Smooth muscle cell (in vitro differentiated cells): Measurements from ENCODE around the gene SEC61A1. TPM values are rescaled to one million over a fixed set of nuclear protein-coding genes. Genes with fewer than 3 reads are reported as not detected.

Experiments
- DNase-seq: peaks from one replicate; lab custom pipeline; 2025; ENCODE audit not compliant: unreplicated experiment; lab: John Stamatoyannopoulos, UW
- H2AFZ ChIP-seq: fragments of 200-600 bp; sonication (generic); 2 replicates; pipeline ENCODE4 v1.6.0; 2016; ENCODE audit warnings: antibody characterized with exemption, low read depth, mild to moderate bottlenecking
- H3F3A ChIP-seq: fragments of 200-600 bp; sonication (generic); 2 replicates; pipeline ENCODE4 v1.6.0; 2017; ENCODE audit warnings: antibody characterized with exemption, low read depth
- H3K27ac ChIP-seq: fragments of 200-600 bp; sonication (generic); 2 replicates; pipeline ENCODE4 v1.5.1; 2016; ENCODE audit warnings: low read depth, mild to moderate bottlenecking
- H3K27me3 ChIP-seq: fragments of 200-600 bp; sonication (generic); 2 replicates; pipeline ENCODE4 v1.6.1; 2016; ENCODE audit warnings: low read depth, mild to moderate bottlenecking
- H3K36me3 ChIP-seq: fragments of 200-600 bp; sonication (generic); 2 replicates; pipeline ENCODE4 v1.5.1; 2016; ENCODE audit warnings: low read depth
- H3K4me1 ChIP-seq: fragments of 200-600 bp; sonication (generic); 2 replicates; pipeline ENCODE4 v1.5.1; 2016; ENCODE audit warnings: low read depth
- H3K4me2 ChIP-seq: fragments of 200-600 bp; sonication (generic); 2 replicates; pipeline ENCODE4 v1.6.0; 2016; ENCODE audit warnings: mild to moderate bottlenecking
- H3K4me3 ChIP-seq: fragments of 200-600 bp; sonication (generic); 2 replicates; pipeline ENCODE4 v1.5.1; 2016; ENCODE audit warnings: mild to moderate bottlenecking
- H3K79me2 ChIP-seq: fragments of 200-600 bp; sonication (generic); 2 replicates; pipeline ENCODE4 v1.6.0; 2016; ENCODE audit warnings: low read depth, mild to moderate bottlenecking
- H3K9ac ChIP-seq: fragments of 200-600 bp; sonication (generic); 2 replicates; pipeline ENCODE4 v1.6.0; 2016; ENCODE audit warnings: low read depth
- H3K9me3 ChIP-seq: fragments of 200-600 bp; sonication (generic); replicated peaks from 2 replicates; pipeline ENCODE4 v1.5.1; 2016; ENCODE audit warnings: low read depth
- H4K20me1 ChIP-seq: fragments of 200-600 bp; sonication (generic); 2 replicates; pipeline ENCODE4 v1.6.0; 2016; ENCODE audit warnings: low read depth
- WGBS: methylation state at CpG from one replicate; pipeline ENCODE4 v1.1.7; 2016; ENCODE audit warnings: low lambda C conversion rate; 5-methylcytosine and 5-hydroxymethylcytosine counted together
- polyA plus RNA-seq: library from polyadenylated mRNA; unstranded; fragments of >200 nt; fragmentation: Nextera tagmentation; extraction: Ambion mirVana; gene quantifications from 2 replicates; pipeline ENCODE4 v1.2.1, GENCODE V29; 2016
- total RNA-seq: library from RNA; depleted of rRNA; stranded (reverse); fragments of >200 nt; gene quantifications from 2 replicates; pipeline ENCODE4 v1.2.3, GENCODE V29; 2014
- TF ChIP-seq, protein P1 (sequence below): fragments of 200-600 bp; sonication (generic); IDR thresholded peaks from 2 replicates; pipeline ENCODE4 v1.5.1; 2017; ENCODE audit warnings: borderline replicate concordance, mild to moderate bottlenecking, antibody characterized with exemption; ENCODE audit not compliant: insufficient read depth, poor library complexity, severe bottlenecking

SEC61A1 gene
- total and polyA plus RNA-seq, 2 experiments from 2014 or later = 324 to 392 TPM

DNA sequence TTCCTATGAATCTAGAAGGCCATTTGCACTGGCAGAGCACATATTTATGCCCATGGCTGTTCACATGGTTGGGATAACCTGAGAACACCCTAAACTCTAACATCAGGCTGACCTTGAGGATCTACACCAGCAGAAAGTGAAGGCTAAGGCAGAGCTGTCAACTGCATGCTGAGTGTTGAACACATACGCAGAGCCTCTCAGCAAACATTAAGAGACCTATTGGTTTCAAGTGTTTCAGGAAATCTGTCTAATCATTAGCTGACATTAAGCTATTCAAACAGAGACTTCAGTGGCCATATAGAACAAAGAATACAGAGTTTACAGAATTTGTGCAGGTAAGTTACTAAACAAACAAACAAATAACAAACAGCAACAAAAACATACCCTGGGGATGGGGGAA, 16.1 kb upstream of the SEC61A1 start:
- Histone ChIP-seq H3K4me2 (no peak overlapping the region), H3K79me2 (no peaks in the 10 kb centered on the region), H4K20me1 (no peaks in the 10 kb centered on the region), H3K4me3 (no peak overlapping the region), H3K27me3 (peaks cover 22% of the 10 kb centered on the region), H3K4me1 (no peaks in the 10 kb centered on the region), H2AFZ (no peak overlapping the region), H3K27ac (no peak overlapping the region), H3K9ac (no peak overlapping the region), H3K9me3 (no peaks in the 10 kb centered on the region), H3K36me3 (no peaks in the 10 kb centered on the region), H3F3A (no peaks in the 10 kb centered on the region)
- TF ChIP-seq, protein P1, sequence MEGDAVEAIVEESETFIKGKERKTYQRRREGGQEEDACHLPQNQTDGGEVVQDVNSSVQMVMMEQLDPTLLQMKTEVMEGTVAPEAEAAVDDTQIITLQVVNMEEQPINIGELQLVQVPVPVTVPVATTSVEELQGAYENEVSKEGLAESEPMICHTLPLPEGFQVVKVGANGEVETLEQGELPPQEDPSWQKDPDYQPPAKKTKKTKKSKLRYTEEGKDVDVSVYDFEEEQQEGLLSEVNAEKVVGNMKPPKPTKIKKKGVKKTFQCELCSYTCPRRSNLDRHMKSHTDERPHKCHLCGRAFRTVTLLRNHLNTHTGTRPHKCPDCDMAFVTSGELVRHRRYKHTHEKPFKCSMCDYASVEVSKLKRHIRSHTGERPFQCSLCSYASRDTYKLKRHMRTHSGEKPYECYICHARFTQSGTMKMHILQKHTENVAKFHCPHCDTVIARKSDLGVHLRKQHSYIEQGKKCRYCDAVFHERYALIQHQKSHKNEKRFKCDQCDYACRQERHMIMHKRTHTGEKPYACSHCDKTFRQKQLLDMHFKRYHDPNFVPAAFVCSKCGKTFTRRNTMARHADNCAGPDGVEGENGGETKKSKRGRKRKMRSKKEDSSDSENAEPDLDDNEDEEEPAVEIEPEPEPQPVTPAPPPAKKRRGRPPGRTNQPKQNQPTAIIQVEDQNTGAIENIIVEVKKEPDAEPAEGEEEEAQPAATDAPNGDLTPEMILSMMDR = no peak
- whole genome bisulfite sequencing = 93% methylated on average over 1 of the region's 1 CpG
- no peak for DNase-seq

DNA sequence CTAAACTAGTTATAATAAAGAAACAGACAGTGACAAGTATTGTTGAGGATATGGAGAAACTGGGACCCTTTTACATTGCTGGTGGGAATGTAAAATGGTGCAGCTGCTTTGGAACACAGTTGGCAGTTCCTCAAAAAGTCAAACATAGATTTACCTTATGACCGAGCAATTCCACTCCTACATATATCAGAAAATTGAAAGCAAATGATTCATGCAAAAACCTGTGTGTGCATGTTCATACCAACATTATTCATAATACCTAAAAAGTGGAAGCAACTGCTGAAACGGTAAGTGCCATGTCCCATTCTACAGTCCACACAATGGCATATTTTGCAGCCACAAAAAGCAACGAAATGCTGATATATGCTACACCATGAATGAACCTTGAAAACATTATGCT, 12.2 kb upstream of the SEC61A1 start:
- no peak for DNase-seq
- Histone ChIP-seq H3K27ac (no peak overlapping the region), H2AFZ (no peak overlapping the region), H3K4me2 (no peak overlapping the region), H3K27me3 (peaks cover 43% of the 10 kb centered on the region), H3F3A (no peaks in the 10 kb centered on the region), H3K9me3 (no peaks in the 10 kb centered on the region), H3K9ac (no peak overlapping the region), H3K4me1 (no peaks in the 10 kb centered on the region), H3K79me2 (no peaks in the 10 kb centered on the region), H3K4me3 (no peak overlapping the region), H4K20me1 (no peaks in the 10 kb centered on the region), H3K36me3 (no peaks in the 10 kb centered on the region)
- TF ChIP-seq, protein P1 = no peak
- WGBS = 92% methylated on average over 3 of the region's 3 CpGs

DNA sequence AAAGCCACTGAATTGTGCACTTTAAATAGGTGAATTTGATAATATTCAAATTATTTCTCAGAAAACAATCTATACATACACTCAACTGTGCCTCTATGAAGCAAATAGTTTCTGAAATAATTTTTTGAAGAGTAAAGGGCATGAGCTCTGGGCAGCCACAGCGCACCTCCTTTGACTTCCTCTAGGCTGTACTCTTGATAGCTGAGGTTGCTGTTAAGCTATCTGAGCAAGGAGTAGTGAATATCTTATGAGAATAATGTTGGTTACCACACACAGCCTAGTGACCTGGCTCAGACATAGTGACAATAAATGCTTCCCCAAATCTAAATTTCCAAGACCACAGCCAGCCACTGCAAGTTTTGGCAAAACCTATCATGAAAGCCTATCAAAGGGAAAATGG, 11.6 kb upstream of the SEC61A1 start:
- WGBS = 53% methylated on average over 1 of the region's 1 CpG
- no peaks in the 10 kb centered on the region for H3K79me2 ChIP-seq

DNA sequence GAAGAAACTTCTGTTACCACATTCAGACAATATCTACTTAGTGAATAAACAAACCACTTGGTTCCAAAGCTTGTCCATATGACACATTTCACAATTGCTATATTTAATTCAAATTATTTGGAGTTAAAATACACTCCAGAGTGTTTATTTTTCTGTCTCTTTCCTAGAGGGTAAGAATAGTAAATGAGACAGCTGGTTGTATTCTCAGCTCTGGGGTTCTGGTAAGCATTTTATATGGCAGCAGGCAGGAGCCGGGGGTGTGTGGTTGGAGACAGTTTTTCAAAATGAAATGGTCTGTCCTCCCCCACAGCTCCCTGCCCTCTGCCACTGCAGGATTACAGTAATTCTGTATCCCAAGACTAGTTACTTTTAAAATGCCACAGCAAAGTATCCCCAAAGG, 10.9 kb upstream of the SEC61A1 start:
- TF ChIP-seq, protein P1 = no peak

More for the DNA sequence above, 11.6 kb upstream of the SEC61A1 start:
- H3K4me1 ChIP-seq = no peaks in the 10 kb centered on the region
- H3K36me3 ChIP-seq = no peaks in the 10 kb centered on the region
- peaks cover 43% of the 10 kb centered on the region for H3K27me3 ChIP-seq
- no peaks in the 10 kb centered on the region for H4K20me1 ChIP-seq
- no peaks in the 10 kb centered on the region for H3F3A ChIP-seq
- no peaks in the 10 kb centered on the region for H3K9me3 ChIP-seq
- no peak overlapping the region for H3K4me3 ChIP-seq
- H3K4me2 ChIP-seq = no peak overlapping the region
- no peak overlapping the region for H3K27ac ChIP-seq
- no peak for DNase-seq
- TF ChIP-seq, protein P1 = no peak
- H2AFZ ChIP-seq = no peak overlapping the region
- H3K9ac ChIP-seq = no peak overlapping the region

More for the DNA sequence above, 10.9 kb upstream of the SEC61A1 start:
- Histone ChIP-seq H3K4me1 (no peaks in the 10 kb centered on the region), H3K27ac (no peak overlapping the region), H2AFZ (no peak overlapping the region), H3F3A (no peaks in the 10 kb centered on the region), H3K4me3 (no peak overlapping the region), H3K27me3 (peaks cover 43% of the 10 kb centered on the region), H3K4me2 (no peak overlapping the region), H3K79me2 (no peaks in the 10 kb centered on the region), H3K36me3 (no peaks in the 10 kb centered on the region), H3K9me3 (no peaks in the 10 kb centered on the region), H3K9ac (no peak overlapping the region), H4K20me1 (no peaks in the 10 kb centered on the region)
- WGBS = 63% methylated on average over 1 of the region's 1 CpG
- DNase-seq = no peak
